Mesendoderm (in vitro differentiated cells): ENCODE data around the gene GLT6D1.

Experiments
- DNase-seq: peaks from one replicate; pipeline ENCODE4 v3.0.0; 2013
- H2AK5ac ChIP-seq: 2 replicates; pipeline ENCODE4 v1.6.1; 2013; ENCODE audit warnings: low read length, inconsistent platforms
- H2BK120ac ChIP-seq: 2 replicates; pipeline ENCODE4 v1.6.1; 2013; ENCODE audit warnings: low read depth, mild to moderate bottlenecking, low read length, moderate library complexity, mixed read lengths
- H2BK15ac ChIP-seq: replicated peaks from 2 replicates; pipeline ENCODE4 v1.6.1; 2013; ENCODE audit warnings: low read depth, mild to moderate bottlenecking, moderate library complexity
- H2BK5ac ChIP-seq: 2 replicates; pipeline ENCODE4 v1.6.1; 2013; ENCODE audit warnings: low read length, inconsistent platforms
- H3K18ac ChIP-seq: 2 replicates; pipeline ENCODE4 v1.6.1; 2013; ENCODE audit warnings: mild to moderate bottlenecking, low read length, mixed read lengths
- H3K23ac ChIP-seq: one replicate; pipeline ENCODE4 v1.6.1; 2013; ENCODE audit warnings: low read length
- H3K27ac ChIP-seq: 2 replicates; pipeline ENCODE4 v1.5.1; 2013; ENCODE audit warnings: low read depth, mild to moderate bottlenecking, inconsistent platforms, low read length, moderate library complexity
- H3K27me3 ChIP-seq: 2 replicates; pipeline ENCODE4 v1.6.1; 2013; ENCODE audit warnings: low read length, control low read depth, mild to moderate bottlenecking, inconsistent platforms; ENCODE audit not compliant: insufficient read depth, poor library complexity
- H3K36me3 ChIP-seq: 2 replicates; pipeline ENCODE4 v1.6.1; 2013; ENCODE audit warnings: low read length, inconsistent platforms; ENCODE audit not compliant: control insufficient read depth, insufficient read depth
- H3K4ac ChIP-seq: one replicate; pipeline ENCODE4 v1.6.1; 2013; ENCODE audit warnings: low read depth, mild to moderate bottlenecking, low read length, moderate library complexity
- H3K4me1 ChIP-seq: 2 replicates; pipeline ENCODE4 v1.6.1; 2013; ENCODE audit warnings: low read depth, low read length, inconsistent platforms; ENCODE audit not compliant: control insufficient read depth
- H3K4me2 ChIP-seq: 2 replicates; pipeline ENCODE4 v1.6.1; 2013; ENCODE audit warnings: low read length
- H3K4me3 ChIP-seq: 2 replicates; pipeline ENCODE4 v1.5.1; 2013; ENCODE audit warnings: mild to moderate bottlenecking, low read length
- H3K56ac ChIP-seq: one replicate; pipeline ENCODE4 v1.6.1; 2013; ENCODE audit warnings: low read length
- H3K79me1 ChIP-seq: 2 replicates; pipeline ENCODE4 v1.6.1; 2013; ENCODE audit warnings: low read length, inconsistent platforms
- H3K79me2 ChIP-seq: 2 replicates; pipeline ENCODE4 v1.6.1; 2013; ENCODE audit warnings: mild to moderate bottlenecking, low read length; ENCODE audit not compliant: control insufficient read depth, insufficient read depth
- H3K9ac ChIP-seq: 2 replicates; pipeline ENCODE4 v1.6.1; 2013; ENCODE audit warnings: low read length, inconsistent platforms
- H4K5ac ChIP-seq: one replicate; pipeline ENCODE4 v1.6.1; 2013; ENCODE audit warnings: low read length
- H4K8ac ChIP-seq: one replicate; pipeline ENCODE4 v1.6.1; 2013; ENCODE audit warnings: low read depth, mild to moderate bottlenecking, control low read depth, low read length, moderate library complexity
- WGBS: extraction: QIAGEN DNeasy Blood & Tissue Kit; methylation state at CpG from one replicate; pipeline ENCODE4 v1.1.7; 2013; ENCODE audit warnings: low lambda C conversion rate, missing lambda C conversion rate; ENCODE audit not compliant: insufficient coverage; ENCODE audit errors: extremely low coverage; 5-methylcytosine and 5-hydroxymethylcytosine counted together

GLT6D1 gene

GRCh38 chr9:135624282-135624681 is 15.1 kb downstream of the GLT6D1 start:
- no peak for DNase-seq
- H3K4me2 ChIP-seq, result no peak overlapping the region
- H3K27me3 ChIP-seq, result no peaks in the 10 kb centered on the region
- no peak overlapping the region for H3K18ac ChIP-seq
- no peak overlapping the region for H3K27ac ChIP-seq
- H4K8ac ChIP-seq, result no peak overlapping the region
- no peak overlapping the region for H2BK120ac ChIP-seq
- H3K36me3 ChIP-seq, result no peaks in the 10 kb centered on the region
- H3K23ac ChIP-seq, result no peak overlapping the region
- no peak overlapping the region for H3K4ac ChIP-seq
- H3K79me1 ChIP-seq, result no peaks in the 10 kb centered on the region
- H3K4me1 ChIP-seq, result no peaks in the 10 kb centered on the region
- H3K79me2 ChIP-seq, result no peaks in the 10 kb centered on the region
- H3K4me3 ChIP-seq, result no peak overlapping the region
- no peak overlapping the region for H3K9ac ChIP-seq
- H2AK5ac ChIP-seq, result no peak overlapping the region
- H4K5ac ChIP-seq, result no peak overlapping the region
- H3K56ac ChIP-seq, result no peak overlapping the region
- no peak overlapping the region for H2BK5ac ChIP-seq
- WGBS, result no CpG with 5 or more reads among the region's 14 CpGs
- H2BK15ac ChIP-seq, result no peak overlapping the region

DNA sequence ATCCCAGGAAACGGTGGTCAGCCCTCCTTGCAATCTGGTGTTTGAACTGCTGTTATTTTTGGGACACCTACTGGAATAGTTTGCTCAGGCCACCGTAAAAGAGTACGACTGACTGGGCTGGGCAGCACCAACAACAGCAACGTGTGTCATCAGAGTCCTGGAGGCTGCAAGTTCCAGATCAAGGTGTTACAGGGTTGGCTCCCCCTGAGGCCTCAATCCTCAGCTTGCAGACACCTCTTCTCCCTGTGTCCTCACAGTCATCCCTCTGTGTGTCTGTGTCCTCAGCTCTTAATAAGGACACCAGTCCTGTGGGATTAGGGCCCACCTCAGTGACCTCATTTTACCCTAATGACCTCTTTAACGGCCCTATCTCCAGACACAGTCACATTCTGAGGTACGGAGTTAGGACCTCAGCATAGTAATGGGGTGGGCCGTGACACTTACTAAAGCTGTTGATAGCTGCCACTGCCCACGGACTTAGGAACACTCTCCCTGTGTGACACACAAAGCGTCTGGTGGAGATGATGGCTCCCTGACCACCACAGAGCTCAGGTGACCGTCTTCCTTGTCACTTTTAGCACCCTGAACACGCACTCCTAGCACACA is 16.8 kb downstream of the GLT6D1 start:
- Histone ChIP-seq H3K36me3 (no peaks in the 10 kb centered on the region), H3K27ac (no peak overlapping the region), H3K27me3 (no peaks in the 10 kb centered on the region), H3K56ac (no peak overlapping the region), H3K9ac (no peak overlapping the region), H4K5ac (no peak overlapping the region), H3K4me1 (no peaks in the 10 kb centered on the region), H3K18ac (no peak overlapping the region), H2AK5ac (no peak overlapping the region), H2BK5ac (no peak overlapping the region), H3K4me3 (no peak overlapping the region), H2BK120ac (no peak overlapping the region), H3K79me1 (no peaks in the 10 kb centered on the region), H3K4me2 (no peak overlapping the region), H3K79me2 (no peaks in the 10 kb centered on the region), H3K23ac (no peak overlapping the region), H2BK15ac (no peak overlapping the region), H4K8ac (no peak overlapping the region), H3K4ac (no peak overlapping the region)
- WGBS, result no CpG with 5 or more reads among the region's 11 CpGs
- no peak for DNase-seq

GRCh38 chr9:135620558-135620957 is 18.8 kb downstream of the GLT6D1 start:
- H3K27ac ChIP-seq, result no peak overlapping the region
- H4K5ac ChIP-seq, result no peak overlapping the region
- H3K4me2 ChIP-seq, result no peak overlapping the region
- H4K8ac ChIP-seq, result no peak overlapping the region
- H2BK120ac ChIP-seq, result no peak overlapping the region
- H3K4ac ChIP-seq, result no peak overlapping the region
- H3K79me2 ChIP-seq, result no peaks in the 10 kb centered on the region
- no peak overlapping the region for H3K4me3 ChIP-seq
- no peak overlapping the region for H3K18ac ChIP-seq
- no peaks in the 10 kb centered on the region for H3K4me1 ChIP-seq
- H2AK5ac ChIP-seq, result no peak overlapping the region
- DNase-seq, result no peak
- H2BK5ac ChIP-seq, result no peak overlapping the region
- no peak overlapping the region for H2BK15ac ChIP-seq
- no peak overlapping the region for H3K9ac ChIP-seq
- no peak overlapping the region for H3K56ac ChIP-seq
- H3K79me1 ChIP-seq, result no peaks in the 10 kb centered on the region
- no peak overlapping the region for H3K23ac ChIP-seq
- H3K36me3 ChIP-seq, result no peaks in the 10 kb centered on the region
- no CpG with 5 or more reads among the region's 7 CpGs for WGBS
- no peaks in the 10 kb centered on the region for H3K27me3 ChIP-seq

GRCh38 chr9:135619599-135619886 is 19.8 kb downstream of the GLT6D1 start:
- no peak for DNase-seq
- H4K5ac ChIP-seq, result no peak overlapping the region
- H3K4me3 ChIP-seq, result no peak overlapping the region
- no peaks in the 10 kb centered on the region for H3K79me1 ChIP-seq
- H2BK120ac ChIP-seq, result no peak overlapping the region
- no peaks in the 10 kb centered on the region for H3K36me3 ChIP-seq
- H3K27ac ChIP-seq, result no peak overlapping the region
- H4K8ac ChIP-seq, result no peak overlapping the region
- H3K79me2 ChIP-seq, result no peaks in the 10 kb centered on the region
- H3K4me1 ChIP-seq, result no peaks in the 10 kb centered on the region
- WGBS, result no CpG with 5 or more reads among the region's 10 CpGs
- no peak overlapping the region for H3K18ac ChIP-seq
- H2AK5ac ChIP-seq, result no peak overlapping the region
- H3K4me2 ChIP-seq, result no peak overlapping the region
- H3K4ac ChIP-seq, result no peak overlapping the region
- no peak overlapping the region for H2BK5ac ChIP-seq
- no peak overlapping the region for H2BK15ac ChIP-seq
- H3K9ac ChIP-seq, result no peak overlapping the region
- no peak overlapping the region for H3K23ac ChIP-seq
- no peak overlapping the region for H3K56ac ChIP-seq
- no peaks in the 10 kb centered on the region for H3K27me3 ChIP-seq

DNA sequence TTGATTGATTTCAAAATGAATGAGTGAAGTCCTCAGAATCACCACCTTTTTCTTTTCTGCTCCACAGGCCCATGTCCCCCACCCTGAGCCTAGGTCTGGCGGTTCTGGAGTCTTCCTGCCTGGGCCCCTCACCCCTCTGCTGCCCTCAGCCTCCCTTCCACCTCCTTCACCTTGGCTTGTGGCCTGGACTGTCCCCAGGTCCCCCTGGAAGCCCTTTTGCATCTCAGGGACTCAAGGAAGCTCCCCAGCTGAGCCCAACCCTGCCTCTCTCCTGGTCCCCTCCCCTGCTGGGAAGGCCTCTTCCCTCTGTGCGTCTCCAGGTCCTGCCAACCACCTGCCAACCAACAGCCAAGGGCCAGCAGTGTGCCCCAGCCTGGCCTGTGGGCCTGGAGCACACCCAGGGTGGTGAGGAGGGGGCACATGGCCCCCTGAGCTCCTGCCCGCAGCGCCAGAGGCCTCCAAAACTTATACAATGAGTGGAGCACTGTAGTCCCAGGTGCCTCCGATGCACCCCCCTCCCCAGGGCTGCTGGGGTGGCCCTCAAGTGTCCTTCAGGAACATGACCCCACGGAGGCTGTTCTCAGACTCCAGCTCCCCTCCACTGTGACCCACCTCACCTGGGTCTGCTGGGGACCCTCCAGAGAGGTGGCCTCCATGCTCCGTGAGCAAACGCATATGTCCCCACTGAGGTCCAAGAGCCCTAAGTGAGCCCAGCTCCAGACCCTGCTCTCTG is 20.3 kb downstream of the GLT6D1 start:
- H3K36me3 ChIP-seq, result no peaks in the 10 kb centered on the region
- no peak overlapping the region for H4K5ac ChIP-seq
- no peak overlapping the region for H3K4me2 ChIP-seq

GRCh38 chr9:135617991-135618411 is 21.3 kb downstream of the GLT6D1 start:
- H3K79me2 ChIP-seq, result no peaks in the 10 kb centered on the region
- no peak overlapping the region for H3K27ac ChIP-seq
- no peak overlapping the region for H4K8ac ChIP-seq
- no peaks in the 10 kb centered on the region for H3K79me1 ChIP-seq
- H3K4me1 ChIP-seq, result no peaks in the 10 kb centered on the region
- no peak overlapping the region for H3K4ac ChIP-seq
- no peak overlapping the region for H2BK5ac ChIP-seq
- no peak overlapping the region for H2BK15ac ChIP-seq
- H3K56ac ChIP-seq, result no peak overlapping the region
- no peak overlapping the region for H2AK5ac ChIP-seq
- no peak overlapping the region for H3K4me3 ChIP-seq
- no peak for DNase-seq
- no CpG with 5 or more reads among the region's 13 CpGs for WGBS
- no peak overlapping the region for H3K18ac ChIP-seq
- H3K23ac ChIP-seq, result no peak overlapping the region
- H3K9ac ChIP-seq, result no peak overlapping the region
- no peak overlapping the region for H2BK120ac ChIP-seq
- H3K27me3 ChIP-seq, result no peaks in the 10 kb centered on the region
- H3K4me2 ChIP-seq, result no peak overlapping the region
- no peaks in the 10 kb centered on the region for H3K36me3 ChIP-seq
- H4K5ac ChIP-seq, result no peak overlapping the region

More for the DNA sequence above, 20.3 kb downstream of the GLT6D1 start:
- no peak overlapping the region for H4K8ac ChIP-seq
- DNase-seq, result no peak
- H2BK15ac ChIP-seq, result no peak overlapping the region
- no CpG with 5 or more reads among the region's 8 CpGs for WGBS
- no peak overlapping the region for H3K56ac ChIP-seq
- no peak overlapping the region for H2BK5ac ChIP-seq
- no peak overlapping the region for H3K18ac ChIP-seq
- H3K79me2 ChIP-seq, result no peaks in the 10 kb centered on the region
- H2BK120ac ChIP-seq, result no peak overlapping the region
- no peaks in the 10 kb centered on the region for H3K27me3 ChIP-seq
- no peaks in the 10 kb centered on the region for H3K4me1 ChIP-seq
- H3K27ac ChIP-seq, result no peak overlapping the region
- H3K23ac ChIP-seq, result no peak overlapping the region
- no peak overlapping the region for H3K4ac ChIP-seq
- H3K79me1 ChIP-seq, result no peaks in the 10 kb centered on the region
- H3K9ac ChIP-seq, result no peak overlapping the region
- no peak overlapping the region for H3K4me3 ChIP-seq
- H2AK5ac ChIP-seq, result no peak overlapping the region
